Activated T-helper 1 cell treated with Interleukin-2 at 50 U/mL for 16 hours (primary cell): ENCODE measurements around the gene RRP9.
"Not testable (repeated sequence)": the region's sequence is repeated elsewhere in the genome, so short reads cannot be mapped to it uniquely, and the experiment has no call there.

Experiments used
- DNase-seq: peaks from one replicate; pipeline ENCODE4 v3.0.0-alpha.2; 2020; ENCODE audit warnings: low read depth

RRP9 gene

DNA sequence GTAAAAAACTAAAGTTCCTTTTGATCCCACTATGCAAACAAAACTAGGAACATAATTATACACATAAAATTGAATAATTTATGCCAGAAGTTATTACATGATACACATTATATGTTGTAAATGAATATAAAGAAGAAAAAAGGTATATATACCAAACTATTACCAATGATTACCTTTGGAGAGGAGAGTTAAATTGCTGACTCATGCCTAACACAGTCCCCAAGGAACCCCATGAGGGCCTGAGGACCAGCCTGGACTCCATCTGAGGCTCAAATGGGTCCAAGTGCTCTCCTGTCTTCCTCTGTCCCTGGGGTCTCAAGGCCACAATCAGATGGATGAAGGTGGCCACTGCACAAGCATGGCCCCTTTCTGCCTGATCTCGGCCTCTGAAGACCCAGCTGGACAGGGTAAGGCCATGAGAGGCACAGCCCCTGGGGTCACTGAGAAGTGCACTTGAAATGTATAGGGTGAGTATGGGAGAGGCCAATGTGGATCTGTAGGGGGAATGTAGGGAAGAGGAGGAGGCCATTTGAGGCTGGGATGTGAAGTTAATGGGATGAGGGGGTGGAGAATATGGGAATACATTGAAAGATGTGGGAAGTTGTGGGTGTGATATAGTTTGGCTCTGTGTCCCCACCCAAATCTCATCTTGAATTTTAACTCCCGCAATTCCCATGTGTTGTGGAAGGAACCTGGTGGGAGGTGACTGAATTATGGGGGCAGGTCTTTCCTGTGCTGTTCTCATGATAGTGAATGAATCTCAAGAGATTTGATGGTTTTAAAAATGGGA, 37.5 kb downstream of the RRP9 start:
- no peak for DNase-seq

DNA sequence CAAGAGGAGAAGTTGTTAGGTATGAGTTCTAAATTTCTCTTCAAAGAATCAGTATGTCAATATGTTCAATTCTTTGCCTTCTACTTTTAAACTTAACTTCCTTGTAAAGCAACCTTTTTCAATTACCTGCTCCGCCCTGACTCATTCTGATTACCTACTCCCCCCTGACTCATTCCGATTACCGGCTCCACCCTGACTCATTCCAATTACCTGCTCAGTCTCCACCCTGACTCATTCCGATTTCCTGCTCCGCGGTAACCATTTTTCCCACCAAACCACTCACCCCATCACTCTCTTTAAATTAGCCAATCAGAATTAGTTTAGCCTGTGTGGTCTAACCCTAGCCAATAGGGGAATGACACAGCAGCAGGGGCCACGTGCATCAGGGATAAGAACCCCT, 39.3 kb downstream of the RRP9 start:
- DNase-seq, result not testable (repeated sequence)

DNA sequence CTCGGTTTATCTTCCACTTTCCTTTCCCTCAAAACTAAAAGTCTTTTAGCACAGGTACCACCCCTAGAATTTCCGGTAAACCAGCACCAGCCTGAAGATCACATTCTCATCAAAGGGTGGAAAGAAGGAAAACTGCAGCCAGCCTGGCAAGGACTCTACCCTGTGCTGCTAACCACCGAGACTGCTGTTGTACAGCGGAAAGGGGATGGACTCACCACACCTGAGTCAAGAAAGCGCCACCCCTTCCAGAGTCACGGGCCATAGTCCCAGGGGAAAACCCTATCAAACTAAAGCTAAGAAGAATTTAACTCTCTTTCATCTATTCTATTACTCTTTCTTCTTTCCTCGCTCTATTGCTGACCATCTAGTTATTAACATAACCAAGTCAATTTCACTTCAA, 41.7 kb downstream of the RRP9 start:
- DNase-seq, result not testable (repeated sequence)

DNA sequence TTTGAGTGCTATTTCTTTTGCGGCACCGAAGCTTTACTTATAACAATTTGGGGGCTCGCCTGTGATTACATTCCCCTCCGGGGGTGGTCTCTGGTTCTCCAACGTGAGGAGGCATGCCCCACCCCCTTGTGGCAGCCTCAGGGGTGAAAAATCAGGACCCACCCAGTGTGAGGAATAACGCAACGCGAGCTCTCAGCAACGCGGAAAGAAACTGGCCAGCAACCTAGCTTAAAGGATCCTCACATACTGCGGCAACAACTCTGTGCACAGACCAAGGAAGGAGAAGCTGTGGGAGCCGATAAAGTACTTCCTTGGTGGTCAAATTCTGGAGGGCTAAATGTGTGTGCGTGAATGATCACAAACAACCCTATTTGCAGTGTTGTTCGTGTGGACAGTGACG, 44.3 kb downstream of the RRP9 start:
- DNase-seq, result no peak

DNA sequence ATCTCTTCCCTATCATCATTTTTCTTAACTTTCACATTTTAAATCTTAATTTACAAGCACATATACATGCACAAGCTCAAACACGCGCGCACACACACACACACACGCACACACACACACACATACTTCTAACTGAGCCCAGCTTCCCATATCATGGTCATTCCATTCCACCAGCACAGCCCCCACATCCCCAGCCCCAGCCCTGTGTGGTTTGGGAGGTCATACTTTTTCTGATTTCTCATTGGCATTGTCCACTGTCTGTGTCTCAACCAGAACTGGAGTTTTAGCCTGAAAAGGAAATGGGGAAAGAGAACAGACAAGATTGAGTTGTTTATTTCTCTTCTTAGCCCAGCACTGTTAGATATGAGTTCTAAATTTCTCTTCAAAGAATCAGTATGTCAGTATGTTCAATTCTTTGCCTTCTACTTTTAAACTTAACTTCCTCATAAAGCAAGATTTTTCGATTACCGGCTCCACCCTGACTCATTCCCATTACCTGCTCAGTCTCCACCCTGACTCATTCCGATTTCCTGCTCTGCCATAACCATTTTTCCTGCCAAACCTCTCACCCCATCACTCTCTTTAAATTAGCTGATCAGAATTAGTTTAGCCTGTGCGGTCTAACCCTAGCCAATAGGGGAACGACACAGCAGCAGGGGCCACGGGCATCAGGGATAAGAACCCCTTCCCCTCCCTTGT, 44.9 kb downstream of the RRP9 start:
- DNase-seq, result no peak

DNA sequence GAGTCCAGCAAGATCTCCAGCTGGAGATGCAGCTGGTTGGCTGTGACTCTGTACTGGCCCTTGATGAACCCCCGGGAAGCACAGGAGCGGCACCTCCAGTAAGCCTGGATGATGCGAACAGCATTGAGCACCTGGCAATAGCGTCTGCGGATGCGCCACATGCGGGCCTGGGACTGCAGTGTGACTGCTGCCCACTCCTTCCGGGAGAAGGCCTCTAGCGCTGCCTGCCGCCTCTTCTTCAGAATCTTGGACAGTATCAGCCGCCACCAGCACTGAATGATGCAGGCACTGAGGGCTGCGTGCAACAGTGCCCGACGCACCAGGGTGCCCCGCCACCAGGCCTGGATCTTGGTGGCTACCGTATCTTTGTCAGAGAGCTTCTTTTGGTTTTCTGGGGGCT, 46.8 kb downstream of the RRP9 start:
- no peak for DNase-seq

DNA sequence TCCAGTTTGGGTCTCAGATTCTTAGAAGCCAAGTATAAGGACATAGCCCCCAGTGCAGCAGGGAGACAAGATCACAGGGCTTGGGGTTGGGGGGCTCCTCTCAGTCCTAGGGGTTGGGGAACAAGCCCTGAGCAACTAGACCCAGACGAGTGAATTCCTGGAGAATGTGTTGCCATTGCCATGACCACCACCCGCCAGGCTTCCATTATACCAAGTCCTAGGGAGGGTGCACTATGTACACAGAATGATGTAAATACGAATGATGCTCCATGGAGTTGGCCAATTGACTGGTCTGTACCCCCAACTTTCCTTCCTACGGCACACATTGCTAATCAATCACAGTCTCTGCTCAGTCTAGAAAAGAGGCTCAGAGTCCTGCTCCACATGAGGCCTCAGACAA, 47.3 kb downstream of the RRP9 start:
- DNase-seq, result no peak

DNA sequence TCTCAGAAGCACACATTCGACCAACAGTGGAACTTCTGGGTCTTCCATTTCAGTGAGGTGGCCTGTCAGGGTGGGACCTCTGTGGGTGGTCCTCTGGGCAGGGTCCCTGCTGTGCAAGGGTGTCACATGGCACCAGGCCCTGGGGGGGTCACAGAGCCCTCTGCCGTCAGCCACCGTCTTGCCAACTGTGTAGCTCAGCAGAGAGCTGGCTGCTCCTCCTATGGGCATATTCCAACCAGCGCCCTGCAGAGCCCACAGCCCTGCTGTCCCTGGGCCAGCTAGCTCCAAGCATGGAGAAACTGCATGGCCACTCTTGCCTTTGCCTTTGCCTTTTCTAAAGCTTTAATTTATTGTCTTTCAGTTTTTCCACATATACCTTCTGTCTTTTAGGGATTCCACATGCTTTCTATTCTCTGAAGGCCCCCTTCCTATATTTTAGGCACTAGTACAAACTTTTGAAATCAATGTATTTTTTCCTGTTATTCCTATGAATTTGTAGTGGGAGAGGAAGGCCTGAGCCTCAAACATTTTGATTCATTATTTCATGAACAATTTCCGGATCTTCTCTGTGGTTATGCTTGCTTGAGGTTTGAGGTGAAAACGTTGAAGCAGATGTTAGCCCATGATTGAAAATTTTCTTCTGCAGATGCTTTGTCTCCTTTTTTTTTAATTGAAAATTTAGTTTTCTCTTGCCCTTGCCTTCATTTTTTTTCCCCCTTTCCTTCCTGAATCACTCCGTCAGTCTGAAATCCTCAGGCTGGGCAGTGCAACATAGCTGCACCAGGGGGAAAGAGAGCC, 50.3 kb downstream of the RRP9 start:
- DNase-seq, result no peak

DNA sequence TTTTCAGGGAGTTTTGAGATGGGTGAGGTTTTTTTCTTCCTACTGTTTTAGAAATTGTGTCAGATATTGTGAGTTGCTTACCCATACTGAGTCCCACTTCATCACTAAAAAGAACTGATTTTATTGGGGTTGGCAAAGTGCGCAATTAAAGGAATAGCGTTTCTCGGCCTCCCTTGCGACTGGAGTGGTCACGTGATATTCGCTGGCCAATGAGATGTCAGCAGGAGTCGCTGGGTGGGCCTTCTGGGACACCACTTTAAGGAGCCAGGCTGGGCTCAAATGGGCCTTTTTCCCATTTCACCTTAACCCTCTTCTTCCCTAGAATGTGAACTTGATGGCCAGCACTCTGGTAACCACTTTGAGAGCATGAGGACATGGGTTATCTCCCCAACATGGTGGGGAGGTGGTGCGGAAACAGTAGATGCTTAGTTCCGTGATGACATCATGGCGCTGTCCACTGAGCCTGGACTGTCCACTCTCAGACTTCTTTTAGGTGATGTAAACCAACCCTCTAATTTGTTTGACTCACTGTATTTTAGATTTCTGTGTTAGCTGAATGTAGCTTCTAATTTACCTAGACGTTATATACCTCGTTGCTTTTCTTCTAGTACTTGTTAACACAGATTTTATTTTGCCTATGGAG, 53.1 kb downstream of the RRP9 start:
- DNase-seq, result no peak

DNA sequence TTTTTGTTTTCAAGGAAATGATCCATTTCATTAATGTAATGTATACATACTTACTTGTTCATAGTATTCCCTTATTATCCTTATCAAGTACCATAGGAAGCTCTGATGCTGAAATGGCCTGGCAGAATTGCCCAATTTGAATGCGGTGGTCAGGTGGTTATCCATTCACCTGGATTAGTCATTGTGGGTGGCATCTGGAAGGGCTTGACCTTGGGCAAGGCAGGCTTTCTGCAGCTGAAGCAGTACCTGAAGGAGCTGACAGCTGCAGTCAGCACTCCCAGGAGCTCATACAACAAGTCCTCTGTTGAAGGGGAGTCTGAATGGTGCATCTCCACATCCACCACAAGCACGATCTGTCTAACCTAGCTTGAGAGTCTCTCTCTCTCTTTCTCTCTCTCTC, 54.1 kb downstream of the RRP9 start:
- DNase-seq, result no peak

DNA sequence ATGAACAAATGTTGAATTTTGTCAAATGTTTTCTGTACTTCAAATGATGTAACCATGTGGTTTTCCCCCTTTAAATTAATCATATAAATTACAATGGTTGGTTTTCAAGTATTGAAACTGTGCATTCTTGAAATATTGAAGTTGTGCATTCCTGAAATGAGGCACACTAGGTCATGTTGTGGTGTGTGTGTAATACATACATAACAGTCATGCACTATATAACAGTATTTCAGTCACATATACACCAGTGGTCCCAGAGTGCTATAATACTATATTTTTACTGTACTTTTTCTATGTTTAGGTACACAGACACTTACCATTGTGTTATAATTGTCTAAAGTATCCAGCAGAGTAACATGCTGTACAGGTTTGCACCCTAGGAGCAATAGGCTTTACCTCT, 55.3 kb downstream of the RRP9 start:
- no peak for DNase-seq
